DMS79 (cell line): ENCODE data around the gene CPNE2.
"Not testable (repeated sequence)": the region's sequence is repeated elsewhere in the genome, so short reads cannot be mapped to it uniquely, and the experiment has no call there.

Experiments
- DNase-seq: peaks from one replicate; lab custom pipeline; 2025; lab: John Stamatoyannopoulos, UW

The CPNE2 gene

DNA sequence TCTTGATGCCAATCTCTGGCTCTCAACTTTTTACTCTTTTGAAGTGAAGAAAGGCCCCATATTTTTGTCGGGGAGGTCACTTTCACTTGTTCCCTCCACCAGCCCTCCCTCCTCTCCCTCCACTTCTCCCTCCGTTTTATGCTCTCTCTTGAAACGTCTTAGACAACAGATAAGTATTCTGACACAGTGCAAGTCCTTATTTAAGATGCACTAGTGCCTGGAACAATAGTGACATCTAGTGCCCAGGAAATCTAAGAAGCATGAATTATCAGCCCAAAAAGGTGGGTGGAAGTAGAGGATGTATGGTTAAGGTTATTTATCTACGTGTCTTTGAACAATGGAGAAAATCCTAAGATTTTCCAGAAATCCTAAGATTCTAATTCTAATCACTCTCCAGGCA, 75.6 kb downstream of the CPNE2 start:
- peak; percentile 32 for DNase-seq

DNA sequence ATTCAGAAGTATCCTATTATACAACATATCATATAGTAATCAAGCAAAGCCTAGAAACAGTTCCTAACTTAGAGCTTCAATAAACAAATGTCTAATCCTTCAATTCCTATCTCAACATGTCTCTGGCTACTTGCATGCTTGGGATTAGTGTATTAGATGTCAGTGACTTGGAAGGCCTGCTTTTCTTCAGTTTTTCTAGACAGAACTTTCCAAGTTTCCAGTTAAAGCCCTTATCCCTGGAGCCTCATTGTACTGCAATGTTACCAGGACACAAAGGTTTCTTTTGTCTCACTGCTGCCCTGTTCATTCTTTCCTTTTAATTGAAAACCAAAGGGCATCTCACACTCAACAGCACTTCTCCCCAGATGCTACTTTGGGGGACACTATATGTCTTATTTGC, 76.9 kb downstream of the CPNE2 start:
- no peak for DNase-seq

DNA sequence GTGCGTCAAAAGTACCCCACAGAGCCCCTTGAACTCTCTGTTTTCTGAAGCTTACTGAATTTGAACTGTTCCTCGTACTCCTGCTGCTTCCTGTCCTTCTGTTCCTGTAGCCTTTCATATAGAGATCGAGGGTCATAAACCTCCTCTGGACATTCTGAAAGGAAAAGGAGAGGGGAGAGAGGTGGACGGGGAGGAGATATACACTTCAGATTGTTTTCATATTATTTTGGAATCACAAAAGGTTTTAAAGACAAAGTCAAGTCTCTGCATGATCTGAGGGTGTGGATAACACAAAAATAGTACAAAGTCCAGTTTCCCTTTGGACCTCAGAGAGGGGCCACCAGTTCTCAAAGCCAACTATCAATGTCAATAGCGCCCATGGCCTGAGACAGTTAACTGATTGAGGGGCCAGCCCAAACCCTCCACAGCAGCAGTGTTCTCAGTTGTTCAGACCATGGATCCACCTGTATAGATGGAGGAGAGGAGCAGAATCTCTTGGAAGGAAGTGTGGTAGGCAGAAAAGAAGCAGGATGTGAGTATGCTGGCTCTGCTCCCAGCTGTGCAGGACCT, 80.4 kb downstream of the CPNE2 start:
- no peak for DNase-seq

DNA sequence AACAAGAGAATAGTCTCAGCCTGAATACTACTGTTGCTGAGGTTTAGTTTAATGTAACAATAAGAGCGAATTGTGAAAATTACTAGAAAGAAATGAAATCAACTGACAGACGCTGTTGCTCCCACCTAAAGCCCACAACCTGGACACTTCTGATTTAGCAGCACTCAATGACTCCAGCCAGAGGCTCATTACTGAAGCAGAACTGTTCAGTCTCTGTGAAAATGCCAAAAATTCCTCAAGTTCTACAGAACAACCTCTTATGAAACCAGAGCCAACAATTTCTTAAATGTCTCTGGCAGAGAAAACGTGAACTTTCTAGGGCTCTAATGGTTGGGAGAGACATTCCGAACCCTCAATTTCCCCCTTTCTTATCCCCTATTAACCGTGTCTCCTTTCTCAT, 83.5 kb downstream of the CPNE2 start:
- DNase-seq: no peak

DNA sequence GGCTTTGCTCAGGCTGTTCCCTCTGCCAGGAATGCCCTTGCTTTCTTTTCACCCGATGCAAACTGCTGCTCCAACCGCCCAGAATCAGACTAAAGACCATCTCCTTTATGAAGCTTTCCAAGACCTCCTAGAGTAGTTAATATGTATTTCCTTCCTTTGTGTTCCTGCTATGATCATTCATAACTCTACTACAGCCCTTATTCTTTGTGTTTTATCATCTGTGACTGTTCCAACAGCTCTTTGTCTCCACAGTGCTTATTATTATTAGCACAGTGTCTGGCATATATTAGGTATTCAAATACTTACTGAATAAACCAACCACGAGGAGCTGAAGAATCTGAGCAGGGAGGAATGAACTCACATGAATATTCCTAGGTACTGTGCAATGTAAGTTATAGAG, 85.8 kb downstream of the CPNE2 start:
- peak; percentile 8 for DNase-seq

DNA sequence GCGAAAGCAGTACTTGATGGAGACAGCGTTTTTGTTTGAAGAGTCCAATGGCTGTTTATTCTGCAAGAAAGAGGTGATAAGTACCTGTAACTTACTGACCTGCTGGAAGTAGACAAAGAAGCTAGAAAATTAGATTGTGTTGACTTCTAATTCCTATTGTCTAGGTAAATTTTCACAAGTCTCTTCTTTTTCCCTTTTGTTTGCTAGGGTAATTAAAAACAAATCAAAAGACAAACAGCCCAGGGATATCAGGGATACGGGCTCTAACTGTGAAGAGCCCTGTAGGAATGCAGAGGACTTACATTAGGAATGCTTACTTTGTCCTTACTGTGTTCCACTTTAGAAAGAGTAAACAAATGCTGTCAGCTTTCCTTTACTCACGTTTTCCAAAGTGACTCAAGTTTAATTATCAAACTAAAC, 86.4 kb downstream of the CPNE2 start:
- no peak for DNase-seq

DNA sequence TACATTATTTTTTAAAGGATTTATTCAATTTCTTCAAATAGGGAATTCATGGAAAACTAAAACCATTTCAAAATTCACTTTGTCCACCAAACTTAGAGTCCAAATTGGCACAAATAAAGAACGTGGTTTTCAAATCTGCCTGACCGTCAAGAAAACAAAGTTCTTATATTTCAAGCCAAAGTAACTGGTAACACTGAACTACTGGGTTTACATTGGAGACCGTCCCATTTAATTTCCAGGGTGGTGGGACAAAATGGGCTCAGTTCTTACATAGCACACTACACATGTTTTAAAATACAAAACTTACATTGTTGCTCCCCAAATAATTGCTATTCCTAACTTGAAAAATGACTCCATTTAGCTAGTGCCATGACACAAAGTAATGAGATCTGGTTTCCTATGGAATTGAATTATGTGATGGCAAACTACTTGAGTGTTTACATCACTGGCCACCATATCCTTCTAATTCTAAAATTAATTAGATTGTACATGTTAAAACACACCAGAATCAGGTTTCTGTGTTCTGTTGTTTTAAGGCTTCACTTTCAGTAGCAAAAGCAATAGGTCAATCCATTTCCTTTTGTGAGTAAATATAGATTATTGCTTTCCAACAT, 86.9 kb downstream of the CPNE2 start:
- DNase-seq: no peak

DNA sequence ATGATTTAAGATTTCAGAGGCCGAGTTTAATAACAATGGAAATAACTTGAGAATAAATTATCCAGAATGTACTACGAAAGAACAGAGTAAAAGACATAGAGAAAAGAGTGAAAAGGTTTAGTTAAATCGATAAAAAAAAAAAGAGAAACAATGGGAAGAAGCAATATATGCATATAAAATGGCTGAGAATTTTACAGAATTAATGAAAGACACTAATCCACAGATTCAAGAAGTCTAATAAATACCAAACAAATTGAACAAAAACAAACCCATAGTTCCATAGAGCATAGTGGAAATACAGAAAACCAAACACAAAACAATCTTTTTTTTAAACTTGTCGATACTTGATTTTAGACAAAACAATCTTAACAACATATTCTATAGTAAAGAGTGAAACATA, 91.7 kb downstream of the CPNE2 start:
- no peak for DNase-seq

DNA sequence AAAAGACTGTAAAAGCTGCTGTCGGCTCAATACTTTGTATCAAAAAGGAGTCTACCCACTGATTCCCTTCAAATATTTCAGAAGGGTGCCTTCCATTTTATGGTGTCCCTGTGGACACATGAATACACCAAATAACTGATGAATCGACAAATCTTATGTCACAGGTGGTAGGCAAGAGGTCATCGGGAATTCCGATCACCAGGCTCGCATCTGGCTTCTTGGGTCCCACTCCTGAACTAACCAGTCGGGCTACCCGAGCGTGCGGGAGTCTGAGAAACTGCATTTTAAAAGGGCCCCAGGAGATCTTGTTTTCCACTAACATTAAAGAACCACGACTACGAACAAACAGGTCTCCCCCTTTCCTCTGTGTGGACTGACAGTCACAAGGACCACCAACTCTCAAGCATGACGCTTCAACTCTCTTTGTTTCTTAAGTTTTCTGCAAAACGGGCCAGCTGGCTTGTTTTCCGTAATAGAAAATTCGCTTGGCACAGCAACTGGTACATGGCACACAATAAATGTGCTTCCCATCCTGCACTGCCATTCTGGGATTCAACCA, 92.6 kb downstream of the CPNE2 start:
- DNase-seq: no peak

DNA sequence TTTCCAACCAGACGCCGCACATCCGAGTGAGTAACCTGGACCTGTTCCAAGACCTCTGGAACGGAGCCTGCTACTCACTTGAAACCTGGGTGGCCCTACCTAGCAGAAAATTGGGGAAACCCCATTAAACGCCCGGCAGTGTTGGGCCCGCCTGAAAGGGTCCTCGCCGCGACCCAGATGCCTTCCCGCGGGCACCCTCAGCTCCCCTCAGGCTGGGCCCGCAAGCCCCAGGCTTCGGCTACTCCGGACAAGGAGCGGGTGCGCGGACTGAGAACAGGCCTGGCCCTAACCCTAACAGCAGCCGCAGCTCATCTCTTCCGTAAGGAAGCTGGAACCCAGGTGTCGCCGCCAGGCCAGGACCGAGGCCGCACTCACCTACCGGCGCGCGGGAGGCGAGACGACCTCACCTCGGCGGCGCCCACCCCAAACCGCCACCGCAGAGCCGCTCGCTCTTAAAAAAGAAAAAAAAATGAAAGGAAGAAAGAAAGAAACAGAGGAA, 93.1 kb downstream of the CPNE2 start:
- peak; percentile 5 for DNase-seq

DNA sequence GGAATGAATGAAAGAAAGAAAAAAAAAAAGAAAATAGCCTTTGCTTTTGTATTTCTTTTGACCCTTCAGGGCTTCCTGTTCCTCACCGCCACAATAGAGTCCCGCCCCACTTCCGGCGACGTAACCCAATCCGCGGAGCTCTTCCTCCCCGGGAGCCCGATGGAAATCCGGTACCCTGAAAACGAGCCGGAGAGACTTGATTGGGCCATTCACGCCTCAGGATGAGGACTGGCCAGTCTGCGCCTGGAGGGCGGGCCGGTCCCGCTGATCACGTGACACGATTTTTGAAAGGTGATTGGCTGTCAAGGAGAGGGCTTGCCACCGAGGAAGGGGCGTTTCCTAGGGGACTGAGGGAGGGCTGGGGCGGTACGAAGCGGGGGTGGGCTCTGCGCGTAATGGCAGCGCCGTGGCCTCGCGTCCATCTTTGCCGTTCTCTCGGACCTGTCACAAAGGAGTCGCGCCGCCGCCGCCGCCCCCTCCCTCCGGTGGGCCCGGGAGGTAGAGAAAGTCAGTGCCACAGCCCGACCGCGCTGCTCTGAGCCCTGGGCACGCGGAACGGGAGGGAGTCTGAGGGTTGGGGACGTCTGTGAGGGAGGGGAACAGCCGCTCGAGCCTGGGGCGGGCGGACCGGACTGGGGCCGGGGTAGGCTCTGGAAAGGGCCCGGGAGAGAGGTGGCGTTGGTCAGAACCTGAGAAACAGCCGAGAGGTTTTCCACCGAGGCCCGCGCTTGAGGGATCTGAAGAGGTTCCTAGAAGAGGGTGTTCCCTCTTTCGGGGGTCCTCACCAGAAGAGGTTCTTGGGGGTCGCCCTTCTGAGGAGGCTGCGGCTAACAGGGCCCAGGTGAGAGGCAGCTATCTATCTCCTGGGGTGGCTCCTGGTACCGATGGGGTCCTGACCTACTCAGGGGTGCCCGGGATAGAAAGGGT, 93.8 kb downstream of the CPNE2 start, which contains the start of the genes PSME3IP1 and RSPRY1:
PSME3IP1 (minus strand) TSS at position 95 of the 927 bp plus-strand sequence. CDS start 12,185 bp downstream, outside the sequence.
RSPRY1 (plus strand) TSS at position 385 of the 927 bp plus-strand sequence. CDS start 18,330 bp downstream, outside the sequence.
- DNase-seq: peak; percentile 94

DNA sequence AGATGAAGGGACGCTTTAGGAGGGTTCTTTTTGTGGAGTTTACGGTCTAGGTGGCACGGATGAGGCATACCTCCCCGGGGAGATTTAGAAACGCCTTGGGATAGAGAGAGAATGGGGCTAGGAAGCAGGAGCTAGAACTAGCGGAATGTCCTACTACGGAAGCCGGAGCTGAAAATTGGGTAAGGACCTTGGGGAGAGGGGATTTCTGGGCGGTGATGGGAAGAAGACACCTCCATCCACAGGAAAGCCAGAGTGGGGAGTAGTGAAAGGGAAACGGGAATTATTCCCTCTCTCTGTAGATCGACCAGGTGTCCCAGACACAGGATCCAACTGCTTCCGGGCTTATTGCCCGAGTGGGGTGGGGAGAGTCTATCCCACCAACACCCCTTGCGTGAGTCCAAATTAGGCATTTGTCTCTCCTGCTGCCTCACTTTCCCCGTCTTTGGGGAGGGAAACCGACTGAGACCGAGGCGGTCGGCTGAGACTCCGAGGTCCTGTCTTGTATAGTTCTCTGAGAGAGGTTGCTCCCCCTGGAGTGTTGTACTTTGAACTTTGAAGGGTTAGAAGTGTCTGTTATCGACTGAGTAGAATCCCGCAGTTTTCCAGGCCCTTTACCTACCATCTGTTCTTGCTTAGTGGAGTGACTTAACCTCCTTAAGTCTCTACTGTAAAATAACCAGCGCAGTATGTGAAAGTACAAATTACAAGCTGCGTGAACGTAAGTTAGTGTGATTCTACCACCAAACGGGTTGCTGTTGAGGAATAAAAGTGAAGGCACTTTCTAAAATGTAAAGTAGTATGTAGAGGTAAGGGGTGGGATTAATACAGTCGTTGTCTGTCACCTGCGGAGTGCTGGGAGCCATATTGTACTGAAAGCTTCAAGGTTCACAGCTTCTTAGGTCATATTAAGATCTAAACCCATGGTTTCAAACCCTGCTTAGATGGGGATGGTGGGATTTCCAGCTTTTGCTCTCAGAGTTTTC, 94.8 kb downstream of the CPNE2 start:
- no peak for DNase-seq

DNA sequence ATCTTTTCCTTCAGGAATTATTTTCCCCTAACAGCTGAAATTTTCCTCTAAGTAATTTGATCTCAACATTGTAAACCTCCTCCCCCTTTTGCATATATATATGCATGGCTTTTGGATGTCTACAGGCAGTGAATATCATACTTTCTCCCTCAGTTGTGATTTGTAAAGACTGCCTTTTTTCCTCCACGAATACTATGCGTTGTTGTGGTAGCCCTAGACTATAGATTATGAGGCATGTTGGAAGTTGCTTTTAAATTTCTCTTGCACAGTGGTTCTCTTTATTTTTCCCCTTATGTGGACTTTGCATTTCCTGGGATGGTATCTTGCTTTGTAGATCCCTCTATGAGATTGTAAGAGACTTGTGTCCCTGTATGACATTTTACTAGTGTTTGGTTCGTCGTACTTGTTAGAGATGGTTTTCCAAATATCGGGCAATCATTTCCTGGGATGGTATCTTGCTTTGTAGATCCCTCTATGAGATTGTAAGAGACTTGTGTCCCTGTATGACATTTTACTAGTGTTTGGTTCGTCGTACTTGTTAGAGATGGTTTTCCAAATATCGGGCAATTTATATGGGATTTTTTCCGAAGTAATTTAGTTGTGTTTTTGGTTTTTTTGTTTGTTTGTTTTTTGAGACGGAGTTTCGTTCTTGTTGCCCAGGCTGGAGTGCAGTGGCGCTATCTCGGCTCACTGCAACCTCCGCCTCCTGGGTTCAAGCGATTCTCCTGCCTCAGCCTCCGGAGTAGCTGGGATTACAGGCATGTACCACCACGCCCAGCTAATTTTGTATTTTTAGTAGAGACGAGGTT, 95.7 kb downstream of the CPNE2 start:
- not testable (repeated sequence) for DNase-seq

DNA sequence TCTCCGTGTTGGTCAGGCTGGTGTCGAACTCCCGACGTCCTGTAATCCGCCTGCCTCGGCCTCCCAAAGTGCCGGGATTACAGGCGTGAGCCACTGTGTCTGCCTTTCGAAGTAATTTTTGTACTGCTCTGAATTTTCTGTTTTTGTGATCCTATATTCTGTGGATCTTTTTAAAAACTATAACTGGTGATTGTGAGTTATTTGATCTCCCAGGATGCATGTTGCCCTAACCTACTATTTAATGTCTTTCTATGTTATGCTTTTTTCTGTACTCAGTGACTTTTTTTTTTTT, 96.3 kb downstream of the CPNE2 start:
- no peak for DNase-seq

DNA sequence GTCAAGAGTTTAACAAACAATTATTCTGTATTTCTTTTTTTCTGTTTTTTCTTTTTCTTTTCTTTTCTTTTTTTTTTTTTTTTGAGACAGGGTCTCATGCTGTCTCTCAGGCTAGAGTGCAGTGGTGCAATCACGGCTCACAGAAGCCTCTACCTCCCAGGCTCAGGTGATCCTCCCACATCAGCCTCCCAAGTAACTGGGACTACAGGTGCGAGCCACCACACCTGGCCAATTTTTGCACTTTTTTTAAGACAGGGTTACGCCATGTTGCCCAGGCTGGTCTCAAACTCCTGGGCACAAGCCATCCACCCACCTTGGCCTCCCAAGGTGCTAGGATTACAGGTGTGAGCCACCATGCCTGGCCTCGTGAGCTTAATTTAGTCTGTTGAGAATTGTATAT, 97.1 kb downstream of the CPNE2 start:
- not testable (repeated sequence) for DNase-seq

DNA sequence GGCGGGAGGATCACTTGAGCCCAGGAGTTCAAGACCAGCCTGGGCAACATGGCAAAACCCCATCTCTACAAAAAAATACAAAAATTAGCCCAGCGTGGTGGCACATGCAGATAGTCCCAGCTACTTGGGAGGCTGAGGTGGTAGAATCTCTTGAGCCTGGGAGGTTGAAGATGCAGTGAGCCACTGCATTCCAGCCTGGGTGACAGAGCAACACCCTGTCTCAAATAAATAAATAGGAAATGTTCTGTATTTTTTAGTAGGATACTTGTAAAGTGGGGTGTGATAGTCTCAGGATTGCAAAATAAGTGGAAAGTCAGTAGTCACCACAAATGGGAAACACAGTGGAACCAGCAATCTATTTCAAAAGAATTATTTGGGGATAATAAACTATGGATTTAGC, 97.8 kb downstream of the CPNE2 start:
- no peak for DNase-seq

DNA sequence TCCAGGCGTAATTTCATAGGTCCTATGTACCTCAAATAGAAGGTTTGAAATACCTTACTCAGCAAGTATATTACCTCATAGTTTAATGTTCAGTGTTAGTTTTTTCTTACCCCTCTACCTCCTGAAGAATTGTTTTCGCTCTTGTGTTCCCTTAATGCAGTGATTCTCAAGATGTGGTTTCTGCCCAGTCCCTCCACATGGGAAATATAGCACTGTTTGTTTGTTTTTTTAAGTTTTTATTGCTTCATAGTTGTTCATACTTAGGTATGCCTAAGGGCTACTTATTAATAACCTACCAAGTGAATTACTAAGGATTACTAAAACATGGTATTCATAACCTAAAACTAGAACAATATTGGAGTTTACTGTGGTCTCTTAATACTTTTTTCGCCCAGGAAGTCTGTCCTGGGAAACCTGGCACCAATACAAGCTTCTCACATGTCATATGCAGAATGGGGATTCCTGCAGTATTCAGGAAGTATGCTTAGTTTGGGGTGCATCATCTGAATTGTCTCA, 98.7 kb downstream of the CPNE2 start:
- no peak for DNase-seq

DNA sequence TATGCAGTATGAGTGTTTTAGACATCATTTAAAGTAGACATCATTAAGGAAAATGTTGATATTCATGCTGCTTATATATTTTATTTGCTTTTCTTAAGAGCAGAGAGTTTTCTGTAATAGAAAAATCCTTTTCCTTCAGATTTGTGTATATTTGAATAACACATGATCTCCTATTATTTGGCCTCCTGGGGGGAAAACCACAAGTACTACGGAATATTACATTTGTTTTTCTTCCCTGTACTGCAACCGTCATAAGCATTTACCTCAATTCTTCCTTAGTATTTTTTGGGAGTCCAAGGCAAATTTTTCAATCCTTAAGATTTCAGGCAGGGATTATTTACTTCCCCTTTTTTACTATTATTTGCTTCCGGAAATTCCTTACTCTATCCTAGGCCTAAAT, 99.8 kb downstream of the CPNE2 start:
- DNase-seq: no peak

DNA sequence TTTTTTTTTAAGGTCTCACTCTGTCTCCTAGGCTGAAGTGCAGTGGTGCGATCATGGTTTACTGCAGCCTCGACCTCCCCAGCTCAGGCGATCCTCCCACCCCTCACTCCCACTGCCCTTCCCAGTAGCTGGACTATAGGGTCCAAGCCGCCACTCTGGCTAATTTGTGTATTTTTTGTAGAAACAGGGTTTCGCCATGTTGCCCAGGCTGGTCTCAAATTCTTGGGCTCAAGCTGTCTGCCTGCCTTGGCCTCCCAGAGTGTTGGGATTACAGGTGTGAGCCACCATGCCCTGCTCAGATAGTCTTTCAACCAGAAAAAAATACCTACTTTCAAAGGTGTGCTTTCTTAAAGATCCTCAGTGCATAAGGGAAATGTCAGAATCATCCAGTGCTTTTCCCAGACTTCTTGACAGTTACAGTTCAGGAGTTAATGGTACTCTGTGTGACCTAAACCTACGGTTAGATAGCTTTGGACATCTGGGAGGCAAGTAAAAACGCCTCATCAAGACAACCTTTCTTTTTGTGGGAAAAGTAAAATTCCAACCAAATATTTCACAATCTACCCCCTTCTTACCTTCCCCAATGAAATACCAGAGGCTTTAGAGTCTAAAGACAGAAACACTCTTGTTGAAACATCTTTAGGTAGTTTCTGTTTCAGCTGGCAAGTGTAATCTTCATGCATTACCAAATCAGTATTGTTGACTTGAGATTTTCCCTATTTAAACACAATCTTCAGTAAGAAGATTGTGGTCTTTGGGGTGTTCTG, 100.5 kb downstream of the CPNE2 start:
- DNase-seq: no peak
